Esophagus (tissue), 2 donors: ENCODE results near the gene ATP10A. TPM values are rescaled to one million over a fixed set of nuclear protein-coding genes. Genes with fewer than 3 reads are reported as not detected.

Experiments used
- H3K27ac ChIP-seq, 2 donors: one replicate each; pipeline ENCODE4 v1.5.1; 2013; ENCODE audit warnings: low read depth in 2 of 2, mild to moderate bottlenecking in 2 of 2, inconsistent platforms in 1 of 2, low read length in 1 of 2, moderate library complexity in 1 of 2
- H3K27me3 ChIP-seq, 2 donors: one replicate each; pipeline ENCODE4 v1.6.1; 2013; ENCODE audit warnings: low read length in 2 of 2, control low read depth in 1 of 2, mild to moderate bottlenecking in 1 of 2; ENCODE audit not compliant: insufficient read depth in 2 of 2, control insufficient read depth in 1 of 2
- H3K36me3 ChIP-seq, 2 donors: one replicate each; pipeline ENCODE4 v1.6.1; 2013; ENCODE audit warnings: low read length in 1 of 2; ENCODE audit not compliant: control insufficient read depth in 2 of 2, insufficient read depth in 2 of 2
- H3K4me1 ChIP-seq, 2 donors: one replicate each; pipeline ENCODE4 v1.6.1; 2013; ENCODE audit warnings: low read length in 1 of 2; ENCODE audit not compliant: control insufficient read depth in 2 of 2, insufficient read depth in 2 of 2
- H3K4me3 ChIP-seq, 2 donors: one replicate each; pipeline ENCODE4 v1.5.1; 2013; ENCODE audit warnings: low read length in 2 of 2, mild to moderate bottlenecking in 2 of 2, low read depth in 1 of 2, moderate library complexity in 1 of 2
- H3K9me3 ChIP-seq, 2 donors: one replicate each; pipeline ENCODE4 v1.6.1; 2013; ENCODE audit warnings: mild to moderate bottlenecking in 2 of 2, low read depth in 1 of 2, low read length in 1 of 2, moderate library complexity in 1 of 2; ENCODE audit not compliant: control insufficient read depth in 2 of 2, insufficient read depth in 1 of 2
- whole genome bisulfite sequencing, 2 donors: extraction: QIAGEN DNeasy Blood & Tissue Kit; methylation state at CpG; one replicate each; pipeline ENCODE4 v1.1.7; 2013; 5-methylcytosine and 5-hydroxymethylcytosine counted together
- polyA plus RNA-seq, 2 donors: library from polyadenylated mRNA; stranded (reverse); fragments of 200-250 nt; gene quantifications; one replicate each; pipeline ENCODE4 v1.2.3, GENCODE V29; 2013
- donor health status: healthy with polysubstance abuse.
- donor health status: Bipolar disorder and iron deficiency.

The ATP10A gene
- polyA plus RNA-seq, 2 donors, result 0.79 to 0.86 TPM

DNA sequence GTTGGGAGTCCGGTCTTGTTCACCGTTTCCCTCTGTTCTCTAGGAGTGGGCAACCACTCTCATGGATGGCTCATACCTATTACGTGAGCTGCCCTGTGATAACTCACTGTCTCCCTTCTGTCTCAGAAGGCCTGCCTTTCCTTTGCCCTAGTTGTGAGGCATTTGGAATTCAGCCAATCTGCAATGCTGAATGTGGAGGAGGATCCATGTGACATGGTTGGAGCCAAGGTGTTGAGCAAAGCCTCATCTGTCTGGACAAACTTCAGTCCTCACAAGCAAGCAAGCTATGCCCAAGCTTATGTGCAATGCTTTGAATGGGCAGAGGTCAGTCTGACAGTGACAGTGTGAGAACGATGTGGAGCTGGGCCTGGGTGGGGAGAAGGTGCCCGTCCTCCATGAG lies 37.8 kb upstream of the ATP10A start:
- no peaks in the 10 kb centered on the region for H3K36me3 ChIP-seq
- WGBS, 2 donors, result 74 to 81% methylated on average over 5 of the region's 5 CpGs
- H3K27ac ChIP-seq, result no peak overlapping the region
- no peaks in the 10 kb centered on the region for H3K9me3 ChIP-seq
- no peaks in the 10 kb centered on the region for H3K27me3 ChIP-seq
- peaks cover 0 to 3% of the 10 kb centered on the region in 2 donors for H3K4me1 ChIP-seq
- no peak overlapping the region for H3K4me3 ChIP-seq

DNA sequence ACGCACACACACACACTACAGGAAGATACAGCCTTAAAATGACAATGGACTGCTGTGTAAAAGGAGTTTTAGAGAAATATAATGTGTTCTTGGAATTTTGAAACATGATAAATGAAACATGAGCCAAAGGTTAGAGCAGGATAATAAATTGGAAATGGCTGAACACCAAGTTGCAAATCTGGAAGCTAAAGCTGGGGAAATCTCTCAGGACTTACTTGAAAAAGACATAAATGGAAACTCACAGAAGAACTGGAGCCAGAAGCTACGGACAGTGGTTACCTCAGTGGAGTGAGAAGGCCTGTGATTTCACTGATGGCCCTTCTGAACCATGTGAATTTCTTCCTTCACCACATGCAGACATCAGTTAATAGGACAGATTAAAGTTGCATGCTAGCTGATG lies 37.3 kb upstream of the ATP10A start:
- no peak overlapping the region for H3K27ac ChIP-seq
- H3K36me3 ChIP-seq, result no peaks in the 10 kb centered on the region
- no peaks in the 10 kb centered on the region for H3K9me3 ChIP-seq
- H3K4me3 ChIP-seq, result no peak overlapping the region
- peaks cover 0 to 3% of the 10 kb centered on the region in 2 donors for H3K4me1 ChIP-seq
- no peaks in the 10 kb centered on the region for H3K27me3 ChIP-seq
- 50 to 57% methylated on average over 2 of the region's 2 CpGs for WGBS, 2 donors

- Histone ChIP-seq H3K9me3 (no peaks in the 10 kb centered on the region), H3K27me3 (no peaks in the 10 kb centered on the region), H3K4me3 (no peak overlapping the region), H3K36me3 (no peaks in the 10 kb centered on the region), H3K27ac (no peak overlapping the region), H3K4me1 (peaks cover 0 to 3% of the 10 kb centered on the region in 2 donors)
- 56 to 83% methylated on average over 1 of the region's 1 CpG for WGBS, 2 donors
Measured at GRCh38 chr15:25899870-25900269, 36.7 kb upstream of the ATP10A start.

GRCh38 chr15:25897658-25898057 lies 34.5 kb upstream of the ATP10A start:
- Histone ChIP-seq H3K4me3 (no peak overlapping the region), H3K36me3 (no peaks in the 10 kb centered on the region), H3K27me3 (no peaks in the 10 kb centered on the region), H3K27ac (no peak overlapping the region), H3K9me3 (no peaks in the 10 kb centered on the region), H3K4me1 (peaks cover 0 to 3% of the 10 kb centered on the region in 2 donors)

- WGBS, 2 donors, result 79 to 81% methylated on average over 3 of the region's 3 CpGs
- H3K9me3 ChIP-seq, result no peaks in the 10 kb centered on the region
- H3K36me3 ChIP-seq, result no peaks in the 10 kb centered on the region
- no peaks in the 10 kb centered on the region for H3K4me1 ChIP-seq
- H3K4me3 ChIP-seq, result no peak overlapping the region
- H3K27me3 ChIP-seq, result no peaks in the 10 kb centered on the region
- H3K27ac ChIP-seq, result no peak overlapping the region
Measured at GRCh38 chr15:25894371-25894902, 31.3 kb upstream of the ATP10A start.

- Histone ChIP-seq H3K36me3 (no peaks in the 10 kb centered on the region), H3K4me3 (no peak overlapping the region), H3K9me3 (no peaks in the 10 kb centered on the region), H3K4me1 (no peaks in the 10 kb centered on the region), H3K27ac (no peak overlapping the region), H3K27me3 (no peaks in the 10 kb centered on the region)
- WGBS, 2 donors, result 80 to 86% methylated on average over 5 of the region's 5 CpGs
Measured at GRCh38 chr15:25893596-25893995, 30.5 kb upstream of the ATP10A start.

GRCh38 chr15:25892126-25892525 lies 29.0 kb upstream of the ATP10A start:
- Histone ChIP-seq H3K27ac (no peak overlapping the region), H3K9me3 (no peaks in the 10 kb centered on the region), H3K27me3 (no peaks in the 10 kb centered on the region), H3K36me3 (no peaks in the 10 kb centered on the region), H3K4me3 (no peak overlapping the region), H3K4me1 (no peaks in the 10 kb centered on the region)
- WGBS, 2 donors, result 33 to 35% methylated on average over 3 of the region's 3 CpGs

DNA sequence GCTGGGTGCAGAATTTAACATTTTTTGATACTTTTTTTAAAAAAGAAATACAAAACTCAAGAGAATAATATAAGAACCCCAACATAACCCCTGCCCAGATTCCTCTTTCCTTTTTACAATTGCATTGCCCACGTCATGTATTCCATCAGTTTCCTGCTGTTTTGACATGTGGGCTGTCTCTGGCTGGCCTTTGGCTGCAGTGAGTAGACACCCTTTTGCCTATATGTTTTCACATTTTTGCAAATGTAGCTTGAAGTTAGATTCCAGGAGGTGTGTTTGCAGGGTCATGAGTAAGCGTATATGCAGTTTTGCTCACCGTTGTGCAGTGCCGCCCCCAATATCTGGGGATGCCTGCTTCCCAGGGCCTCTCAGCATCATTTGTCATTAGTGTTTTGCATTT lies 28.0 kb upstream of the ATP10A start:
- no peaks in the 10 kb centered on the region for H3K36me3 ChIP-seq
- no peaks in the 10 kb centered on the region for H3K4me1 ChIP-seq
- WGBS, 2 donors, result 81 to 86% methylated on average over 4 of the region's 4 CpGs
- H3K27ac ChIP-seq, result no peak overlapping the region
- no peaks in the 10 kb centered on the region for H3K9me3 ChIP-seq
- H3K27me3 ChIP-seq, result no peaks in the 10 kb centered on the region
- H3K4me3 ChIP-seq, result no peak overlapping the region

- Histone ChIP-seq H3K27me3 (no peaks in the 10 kb centered on the region), H3K4me1 (no peaks in the 10 kb centered on the region), H3K4me3 (no peak overlapping the region), H3K9me3 (no peaks in the 10 kb centered on the region), H3K27ac (no peak overlapping the region), H3K36me3 (no peaks in the 10 kb centered on the region)
- 46 to 60% methylated on average over 5 of the region's 5 CpGs for WGBS, 2 donors
Measured at GRCh38 chr15:25890529-25890928, 27.4 kb upstream of the ATP10A start.

DNA sequence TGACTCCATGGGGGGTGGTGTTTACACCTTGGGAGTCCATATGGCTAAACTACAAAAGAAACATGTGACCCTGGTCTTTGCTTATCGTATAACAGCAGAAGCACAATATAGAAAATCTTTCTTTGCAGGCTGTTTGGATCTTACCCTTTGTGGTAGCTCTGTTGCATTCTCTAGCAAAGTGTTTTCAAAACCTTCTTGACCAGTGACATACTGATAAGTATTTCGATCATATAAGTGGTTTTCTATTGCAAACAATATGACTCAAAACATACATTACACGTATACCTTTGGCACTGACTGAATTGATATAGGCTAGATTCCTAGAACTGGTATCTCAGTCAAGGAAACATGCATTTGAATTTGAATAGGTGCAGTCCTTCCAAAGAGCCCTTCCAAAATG lies 24.7 kb upstream of the ATP10A start:
- 62 to 66% methylated on average over 3 of the region's 3 CpGs for WGBS, 2 donors

More for the DNA sequence above, 24.7 kb upstream of the ATP10A start:
- Histone ChIP-seq H3K27me3 (no peaks in the 10 kb centered on the region), H3K27ac (no peak overlapping the region), H3K4me1 (peaks cover 2 to 3% of the 10 kb centered on the region in 2 donors), H3K9me3 (no peaks in the 10 kb centered on the region), H3K36me3 (no peaks in the 10 kb centered on the region), H3K4me3 (no peak overlapping the region)
